Upper lobe of left lung (tissue), 4 donors: ENCODE data around the gene MTHFD1L.

Source experiments
- POLR2A ChIP-seq, 4 donors: fragments of 450-650 bp; IDR thresholded peaks; one replicate each; pipeline ENCODE4 v1.5.1; 2016 to 2017; ENCODE audit warnings: antibody characterized with exemption in 4 of 4, mild to moderate bottlenecking in 2 of 4
- POLR2AphosphoS5 ChIP-seq, 2 donors: sonication (generic); formaldehyde crosslinking; IDR thresholded peaks; one replicate each; pipeline ENCODE4 v1.5.1; 2017; ENCODE audit warnings: antibody characterized with exemption in 2 of 2
- TF ChIP-seq, protein P1 (sequence below), 6 experiments: fragments of 450-650 bp in 4 of 6; fragments of 200-600 bp in 2 of 6; sonication (generic) in 2 of 6; IDR thresholded peaks; one replicate each; pipeline ENCODE4 v1.5.1; 2016 to 2019; ENCODE audit warnings: antibody characterized with exemption in 6 of 6

DNA sequence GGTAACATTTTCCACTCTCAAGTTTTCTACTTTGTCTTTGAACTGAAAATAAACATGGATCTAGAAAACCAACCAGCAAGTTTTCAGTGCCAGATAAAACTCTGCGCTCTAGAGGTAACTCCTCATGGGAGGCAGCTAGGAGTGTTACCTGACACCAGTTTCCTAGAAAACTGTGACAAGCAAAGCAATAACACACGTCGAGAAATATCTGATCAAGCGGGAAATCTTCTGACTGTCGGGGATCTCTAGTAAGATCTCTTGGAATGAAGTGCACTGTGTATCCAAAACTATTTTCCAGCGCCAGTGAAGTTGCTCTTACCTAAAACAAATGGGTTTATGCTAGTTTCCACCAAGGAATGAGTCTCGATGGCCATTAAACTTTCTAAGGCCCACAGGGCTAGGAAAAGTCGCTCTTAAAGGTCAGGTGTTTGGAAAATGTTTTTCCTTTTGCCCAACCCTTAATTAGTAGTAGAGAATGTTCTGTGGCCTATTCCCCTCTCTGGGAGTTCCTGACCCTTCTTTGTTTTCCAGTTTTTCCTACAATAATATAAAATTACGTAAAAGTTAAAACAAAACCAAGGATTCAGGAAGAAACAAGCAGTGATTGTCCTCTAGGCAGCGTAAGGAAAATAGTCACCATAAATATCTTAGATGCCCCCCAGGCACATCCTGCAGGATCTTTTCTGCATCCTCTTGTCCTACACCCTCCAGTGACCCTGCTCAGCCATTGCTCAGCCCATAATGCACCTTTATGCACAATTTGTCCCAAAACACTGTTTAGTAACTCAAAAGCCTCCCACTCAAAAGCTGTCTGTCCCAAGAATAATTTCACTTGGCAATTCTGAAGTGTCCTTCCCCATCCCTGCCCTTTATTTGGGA lies 236.6 kb downstream of the MTHFD1L start:
- TF ChIP-seq, protein P1, sequence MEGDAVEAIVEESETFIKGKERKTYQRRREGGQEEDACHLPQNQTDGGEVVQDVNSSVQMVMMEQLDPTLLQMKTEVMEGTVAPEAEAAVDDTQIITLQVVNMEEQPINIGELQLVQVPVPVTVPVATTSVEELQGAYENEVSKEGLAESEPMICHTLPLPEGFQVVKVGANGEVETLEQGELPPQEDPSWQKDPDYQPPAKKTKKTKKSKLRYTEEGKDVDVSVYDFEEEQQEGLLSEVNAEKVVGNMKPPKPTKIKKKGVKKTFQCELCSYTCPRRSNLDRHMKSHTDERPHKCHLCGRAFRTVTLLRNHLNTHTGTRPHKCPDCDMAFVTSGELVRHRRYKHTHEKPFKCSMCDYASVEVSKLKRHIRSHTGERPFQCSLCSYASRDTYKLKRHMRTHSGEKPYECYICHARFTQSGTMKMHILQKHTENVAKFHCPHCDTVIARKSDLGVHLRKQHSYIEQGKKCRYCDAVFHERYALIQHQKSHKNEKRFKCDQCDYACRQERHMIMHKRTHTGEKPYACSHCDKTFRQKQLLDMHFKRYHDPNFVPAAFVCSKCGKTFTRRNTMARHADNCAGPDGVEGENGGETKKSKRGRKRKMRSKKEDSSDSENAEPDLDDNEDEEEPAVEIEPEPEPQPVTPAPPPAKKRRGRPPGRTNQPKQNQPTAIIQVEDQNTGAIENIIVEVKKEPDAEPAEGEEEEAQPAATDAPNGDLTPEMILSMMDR (IDR thresholded peaks at IDR 0.05): no peak
- TF ChIP-seq POLR2A (IDR thresholded peaks at IDR 0.05) (no peak), POLR2AphosphoS5 (IDR thresholded peaks at IDR 0.05) (no peak)
